Activated CD4-positive, alpha-beta T cell treated with anti-CD3 and anti-CD28 coated beads, Interleukin-2, amount 10 ng/mL, durations not matched to agents 7 days and 5 days (primary cell): Measurements from ENCODE around the gene CPNE6. TPM values are rescaled to one million over a fixed set of nuclear protein-coding genes. Genes with fewer than 3 reads are reported as not detected.
A peak's percentile ranks its signal among the peaks of the same experiment; 100 is the strongest.

Source experiments
- CTCF ChIA-PET: fragments of 350-600 bp; sonication (Branson Sonifier 250); formaldehyde crosslinking; loops from one replicate; lab custom pipeline; 2021; ENCODE audit warnings: antibody characterized with exemption; lab: Charles Lee
- POLR2A ChIA-PET: fragments of 350-600 bp; sonication (Branson Sonifier 250); formaldehyde crosslinking; loops from one replicate; lab custom pipeline; 2021; ENCODE audit warnings: antibody characterized with exemption; lab: Charles Lee
- DNase-seq: peaks from one replicate; pipeline ENCODE4 v3.0.0-alpha.2; 2020
- H3K27ac Mint-ChIP-seq: one replicate; pipeline ENCODE4 v1.8.0; 2021; ENCODE audit warnings: mild to moderate bottlenecking, moderate library complexity, mixed read lengths
- H3K27me3 Mint-ChIP-seq: one replicate; pipeline ENCODE4 v1.8.0; 2021; ENCODE audit warnings: mixed read lengths
- H3K36me3 Mint-ChIP-seq: one replicate; pipeline ENCODE4 v1.8.0; 2021; ENCODE audit warnings: low read depth, mixed read lengths
- H3K4me1 Mint-ChIP-seq: one replicate; pipeline ENCODE4 v1.8.0; 2021; ENCODE audit warnings: mixed read lengths
- H3K4me3 Mint-ChIP-seq: one replicate; pipeline ENCODE4 v1.8.0; 2021; ENCODE audit warnings: mild to moderate bottlenecking, moderate library complexity, mixed read lengths
- H3K9me3 Mint-ChIP-seq: one replicate; pipeline ENCODE4 v1.8.0; 2021; ENCODE audit warnings: mixed read lengths
- total RNA-seq, 2 experiments: library from RNA; stranded (reverse); gene quantifications; one replicate each; pipeline ENCODE4 v1.2.3, GENCODE V29; 2021

The CPNE6 gene
- total RNA-seq, 2 experiments from 2014 or later = not detected

DNA sequence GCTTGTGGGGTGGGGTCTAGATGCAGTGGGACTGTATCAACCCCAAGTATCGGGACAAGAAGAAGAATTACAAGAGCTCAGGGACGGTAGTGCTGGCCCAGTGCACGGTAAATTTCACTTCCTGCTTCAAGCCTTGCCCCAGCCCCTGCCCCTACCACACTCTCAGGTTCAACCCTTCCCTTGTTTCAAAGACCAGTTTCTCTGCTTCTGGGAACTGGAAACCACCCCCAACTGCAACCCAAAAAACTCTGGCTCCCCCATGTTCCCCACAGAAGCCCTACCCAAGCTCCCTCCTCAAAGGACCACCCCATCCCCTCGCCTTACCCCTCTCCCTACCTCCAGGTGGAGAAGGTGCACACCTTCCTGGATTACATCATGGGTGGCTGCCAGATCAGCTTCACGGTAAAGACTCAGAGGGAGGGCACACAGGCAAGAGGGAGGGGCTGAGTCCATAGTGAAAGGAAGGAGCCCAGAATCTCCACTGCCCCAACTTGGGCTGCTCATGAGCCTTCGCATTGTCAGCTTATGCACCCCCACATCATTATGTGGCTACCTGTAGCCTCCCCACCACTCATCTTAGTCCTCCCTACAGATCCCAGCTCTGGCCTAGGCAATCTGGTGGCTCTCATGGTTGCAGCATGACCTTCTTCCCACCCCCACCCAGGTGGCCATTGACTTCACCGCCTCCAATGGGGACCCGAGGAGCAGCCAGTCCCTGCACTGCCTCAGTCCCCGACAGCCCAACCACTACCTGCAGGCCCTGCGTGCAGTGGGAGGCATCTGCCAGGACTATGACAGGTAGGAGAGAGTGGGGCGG, 4.3 kb downstream of the CPNE6 start:
- peaks cover 28% of the 10 kb centered on the region for H3K4me1 Mint-ChIP-seq
- POLR2A ChIA-PET = no interaction called here
- H3K27ac Mint-ChIP-seq = peak overlapping the region; percentile 85
- H3K36me3 Mint-ChIP-seq = no peaks in the 10 kb centered on the region
- CTCF ChIA-PET = interaction anchor here (1.4 to 2.1 kb wide), 2 partner anchors 15 to 16 kb away, joined by 3 to 8 read pairs; no protein-coding TSS in a partner anchor
- H3K9me3 Mint-ChIP-seq = no peaks in the 10 kb centered on the region
- H3K4me3 Mint-ChIP-seq = peak overlapping the region; percentile 8
- DNase-seq = no peak
- H3K27me3 Mint-ChIP-seq = peaks cover 2% of the 10 kb centered on the region

GRCh38 chr14:24076302-24076601, 4.9 kb downstream of the CPNE6 start:
- Mint-ChIP-seq H3K36me3 (no peaks in the 10 kb centered on the region), H3K27ac (no peak overlapping the region)
- POLR2A ChIA-PET = no interaction called here

DNA sequence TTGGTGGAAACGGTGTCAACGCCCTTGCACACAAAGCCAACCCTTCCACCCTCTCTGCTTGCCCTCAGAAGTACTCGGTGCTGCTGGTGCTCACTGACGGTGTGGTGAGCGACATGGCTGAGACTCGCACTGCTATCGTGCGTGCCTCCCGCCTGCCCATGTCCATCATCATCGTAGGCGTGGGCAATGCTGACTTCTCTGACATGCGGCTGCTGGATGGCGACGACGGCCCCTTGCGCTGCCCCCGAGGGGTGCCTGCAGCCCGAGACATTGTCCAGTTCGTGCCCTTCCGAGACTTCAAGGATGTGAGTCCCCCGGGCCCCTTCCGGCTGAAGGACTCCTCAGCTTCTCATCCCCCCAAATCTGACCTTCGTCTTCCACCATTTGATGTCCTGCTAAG, 5.7 kb downstream of the CPNE6 start:
- no peak for DNase-seq
- no peaks in the 10 kb centered on the region for H3K9me3 Mint-ChIP-seq
- H3K27ac Mint-ChIP-seq = peak overlapping the region; percentile 15
- H3K4me3 Mint-ChIP-seq = no peak overlapping the region
- POLR2A ChIA-PET = interaction anchor here (0.6 kb wide), 1 partner anchor 64 kb away, joined by 6 read pairs; the partner anchor contains the start of gene EMC9
- peaks cover 2% of the 10 kb centered on the region for H3K27me3 Mint-ChIP-seq
- H3K4me1 Mint-ChIP-seq = peaks cover 36% of the 10 kb centered on the region
- H3K36me3 Mint-ChIP-seq = no peaks in the 10 kb centered on the region
- CTCF ChIA-PET = no interaction called here

More at GRCh38 chr14:24076302-24076601, 4.9 kb downstream of the CPNE6 start:
- Mint-ChIP-seq H3K9me3 (no peaks in the 10 kb centered on the region), H3K27me3 (peaks cover 2% of the 10 kb centered on the region), H3K4me3 (no peak overlapping the region), H3K4me1 (peaks cover 31% of the 10 kb centered on the region)
- CTCF ChIA-PET = interaction anchor here (2.1 kb wide), 1 partner anchor 14 kb away, joined by 8 read pairs; no protein-coding TSS in a partner anchor
- no peak for DNase-seq

GRCh38 chr14:24078146-24078545, 6.8 kb downstream of the CPNE6 start:
- H3K9me3 Mint-ChIP-seq = no peaks in the 10 kb centered on the region
- ChIA-PET POLR2A (no interaction called here), CTCF (no interaction called here)
- peaks cover 3% of the 10 kb centered on the region for H3K27me3 Mint-ChIP-seq
- H3K27ac Mint-ChIP-seq = peak overlapping the region; percentile 65
- H3K36me3 Mint-ChIP-seq = no peaks in the 10 kb centered on the region
- no peak for DNase-seq
- peaks cover 42% of the 10 kb centered on the region for H3K4me1 Mint-ChIP-seq
- H3K4me3 Mint-ChIP-seq = no peak overlapping the region

DNA sequence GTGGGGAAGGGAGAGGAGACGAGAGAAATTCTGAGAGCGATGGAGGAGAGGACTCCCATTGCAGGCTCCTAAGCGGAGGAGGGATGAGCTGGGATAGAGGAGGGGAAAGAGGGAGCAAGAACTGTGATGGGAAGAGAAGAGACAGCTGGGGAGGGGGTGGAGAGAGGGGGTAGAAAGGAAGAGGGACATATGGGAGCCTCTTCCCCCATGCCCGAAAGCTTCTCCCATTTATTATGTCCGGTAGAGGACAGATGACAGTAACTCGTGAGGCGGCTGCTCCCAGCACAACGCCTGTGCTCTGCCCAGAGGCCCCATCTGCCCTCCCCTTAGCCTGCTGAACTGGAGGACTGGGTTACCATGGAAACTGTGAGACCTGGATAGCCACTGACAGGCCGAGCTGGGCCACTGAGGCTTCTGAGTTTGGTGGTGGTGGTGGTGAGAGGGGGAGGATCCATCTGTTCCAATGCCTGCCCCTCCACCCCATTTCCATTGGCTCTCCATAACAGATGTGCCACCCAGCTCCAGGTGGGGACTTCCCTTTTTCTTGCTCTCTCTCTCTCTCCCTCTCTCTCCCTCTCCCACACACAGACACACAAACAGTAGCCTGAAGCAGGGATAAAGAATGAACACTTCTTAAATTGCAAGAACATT, 8.3 kb downstream of the CPNE6 start:
- ChIA-PET CTCF (interaction anchor here (1.1 to 3.8 kb wide), 6 partner anchors 9 to 68 kb away, joined by 3 to 36 read pairs (median 6); partner anchors contain the start of gene PCK2), POLR2A (no interaction called here)
- Mint-ChIP-seq H3K4me1 (peaks cover 42% of the 10 kb centered on the region), H3K27ac (peak overlapping the region; percentile 58), H3K36me3 (no peaks in the 10 kb centered on the region), H3K27me3 (peaks cover 3% of the 10 kb centered on the region), H3K4me3 (peak overlapping the region; percentile 79), H3K9me3 (no peaks in the 10 kb centered on the region)
- no peak for DNase-seq

DNA sequence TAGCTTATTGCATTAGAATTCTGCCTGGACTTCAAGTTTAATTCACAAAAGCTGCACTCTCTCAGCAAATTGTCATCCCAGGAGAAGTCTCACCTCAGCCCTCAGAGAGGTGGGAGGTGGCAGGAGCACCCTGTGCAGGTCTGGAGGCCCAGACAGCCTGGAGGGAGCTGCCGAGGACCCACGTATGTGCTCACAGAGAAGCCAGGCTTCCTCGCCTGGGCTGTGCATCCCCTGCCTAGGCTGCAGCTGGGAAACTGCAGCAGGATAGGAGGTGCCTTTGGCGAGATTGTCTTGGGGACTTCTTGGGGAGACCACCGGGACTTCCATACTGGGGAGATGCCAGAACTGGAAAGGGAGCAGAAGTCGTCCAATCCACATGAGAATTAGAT, 8.8 kb downstream of the CPNE6 start:
- ChIA-PET CTCF (interaction anchor here (1.1 to 3.8 kb wide), 6 partner anchors 8 to 29 kb away, joined by 3 to 36 read pairs (median 6); partner anchors contain the start of gene PCK2), POLR2A (no interaction called here)
- Mint-ChIP-seq H3K4me1 (peaks cover 40% of the 10 kb centered on the region), H3K36me3 (no peaks in the 10 kb centered on the region), H3K4me3 (peak overlapping the region; percentile 79), H3K9me3 (no peaks in the 10 kb centered on the region), H3K27ac (peak overlapping the region; percentile 90), H3K27me3 (peaks cover 3% of the 10 kb centered on the region)
- DNase-seq = no peak

- Mint-ChIP-seq H3K9me3 (no peaks in the 10 kb centered on the region), H3K4me3 (peak overlapping the region; percentile 79), H3K4me1 (peaks cover 31% of the 10 kb centered on the region), H3K36me3 (no peaks in the 10 kb centered on the region), H3K27me3 (peaks cover 3% of the 10 kb centered on the region), H3K27ac (peak overlapping the region; percentile 90)
- DNase-seq = peak; percentile 79
- ChIA-PET CTCF (interaction anchor here (1.0 to 3.8 kb wide), 9 partner anchors 9 to 37 kb away, joined by 3 to 36 read pairs (median 3); partner anchors contain the start of gene PCK2), POLR2A (no interaction called here)
These were observed 9.8 kb downstream of the CPNE6 start for GRCh38 chr14:24080888-24081738.

- no peak for DNase-seq
- ChIA-PET POLR2A (no interaction called here), CTCF (interaction anchor here (1.0 to 3.8 kb wide), 7 partner anchors 9 to 79 kb away, joined by 3 to 36 read pairs (median 5); partner anchors contain the start of genes IRF9 and PCK2)
- H3K4me3 Mint-ChIP-seq = peak overlapping the region; percentile 72
- H3K27me3 Mint-ChIP-seq = peaks cover 3% of the 10 kb centered on the region
- no peaks in the 10 kb centered on the region for H3K9me3 Mint-ChIP-seq
- no peaks in the 10 kb centered on the region for H3K36me3 Mint-ChIP-seq
- H3K4me1 Mint-ChIP-seq = peaks cover 27% of the 10 kb centered on the region
- H3K27ac Mint-ChIP-seq = peak overlapping the region; percentile 90
These were observed 10.4 kb downstream of the CPNE6 start for GRCh38 chr14:24081739-24082211.

- peaks cover 27% of the 10 kb centered on the region for H3K4me1 Mint-ChIP-seq
- CTCF ChIA-PET = interaction anchor here (0.5 to 3.8 kb wide), 8 partner anchors 8 to 488 kb away, joined by 3 to 36 read pairs (median 4); partner anchors contain the start of genes IRF9 and PCK2
- no peaks in the 10 kb centered on the region for H3K9me3 Mint-ChIP-seq
- POLR2A ChIA-PET = interaction anchor here (0.6 kb wide), 1 partner anchor 47 kb away, joined by 3 read pairs; no protein-coding TSS in a partner anchor
- H3K27me3 Mint-ChIP-seq = peaks cover 3% of the 10 kb centered on the region
- H3K27ac Mint-ChIP-seq = peak overlapping the region; percentile 90
- DNase-seq = no peak
- peak overlapping the region; percentile 72 for H3K4me3 Mint-ChIP-seq
- no peaks in the 10 kb centered on the region for H3K36me3 Mint-ChIP-seq
These were observed 11.2 kb downstream of the CPNE6 start for GRCh38 chr14:24082411-24083080.

GRCh38 chr14:24083462-24083861, 12.1 kb downstream of the CPNE6 start:
- H3K36me3 Mint-ChIP-seq = no peaks in the 10 kb centered on the region
- no peak overlapping the region for H3K4me3 Mint-ChIP-seq
- H3K27me3 Mint-ChIP-seq = peaks cover 3% of the 10 kb centered on the region
- peaks cover 27% of the 10 kb centered on the region for H3K4me1 Mint-ChIP-seq
- H3K27ac Mint-ChIP-seq = no peak overlapping the region
- POLR2A ChIA-PET = no interaction called here
- CTCF ChIA-PET = interaction anchor here (1.0 to 1.7 kb wide), 2 partner anchors 78 to 250 kb away, joined by 3 to 5 read pairs; partner anchors contain the start of gene IRF9
- no peaks in the 10 kb centered on the region for H3K9me3 Mint-ChIP-seq
- DNase-seq = no peak

GRCh38 chr14:24084440-24084839, 13.1 kb downstream of the CPNE6 start:
- H3K36me3 Mint-ChIP-seq = no peaks in the 10 kb centered on the region
- H3K4me1 Mint-ChIP-seq = peaks cover 22% of the 10 kb centered on the region
- no peak overlapping the region for H3K4me3 Mint-ChIP-seq
- CTCF ChIA-PET = interaction anchor here (1.2 to 1.3 kb wide), 2 partner anchors 10 to 24 kb away, joined by 3 to 4 read pairs; no protein-coding TSS in a partner anchor
- DNase-seq = no peak
- POLR2A ChIA-PET = no interaction called here
- H3K27me3 Mint-ChIP-seq = peaks cover 1% of the 10 kb centered on the region
- no peaks in the 10 kb centered on the region for H3K9me3 Mint-ChIP-seq
- H3K27ac Mint-ChIP-seq = no peak overlapping the region
